HL-60 (cell line): ENCODE measurements around the gene BEND6.

ENCODE experiments used
- DNase-seq, 2 experiments: peaks; one replicate each; pipeline ENCODE4 v3.0.0-alpha.2; 2010 to 2020; ENCODE audit warnings: low read depth in 1 of 2, low spot score in 1 of 2
- H3K27ac ChIP-seq: fragments of 250-450 bp; sonication (Bioruptor Pico); replicated peaks from 2 replicates; pipeline ENCODE4 v1.5.1; 2020; ENCODE audit warnings: mild to moderate bottlenecking, moderate library complexity
- H3K27me3 ChIP-seq: fragments of 250-450 bp; sonication (Bioruptor Pico); 2 replicates; pipeline ENCODE4 v1.5.1; 2021; ENCODE audit warnings: mild to moderate bottlenecking, moderate library complexity; ENCODE audit not compliant: insufficient read depth, poor library complexity, severe bottlenecking
- H3K4me3 ChIP-seq: replicated peaks from 2 replicates; pipeline ENCODE4 v1.5.1; 2011; ENCODE audit warnings: mild to moderate bottlenecking, control low read depth, low read length; ENCODE audit not compliant: insufficient read depth
- GABPA ChIP-seq: IDR thresholded peaks from 2 replicates; pipeline ENCODE4 v1.6.1; 2012; ENCODE audit warnings: low read depth
- POLR2AphosphoS5 ChIP-seq: IDR thresholded peaks from 2 replicates; pipeline ENCODE4 v1.6.1; 2012; ENCODE audit warnings: low read depth
- SPI1 ChIP-seq: IDR thresholded peaks from 2 replicates; pipeline ENCODE4 v1.6.1; 2012; ENCODE audit warnings: low read depth, mild to moderate bottlenecking, borderline replicate concordance
- TF ChIP-seq, protein P1 (sequence below): IDR thresholded peaks from one replicate; pipeline ENCODE4 v1.5.1; 2011; ENCODE audit warnings: low read length, control low read depth, inconsistent platforms; ENCODE audit not compliant: insufficient read depth
- TF ChIP-seq, protein P2 (sequence below): IDR thresholded peaks from 2 replicates; pipeline ENCODE4 v1.6.1; 2012; ENCODE audit warnings: low read depth; ENCODE audit not compliant: insufficient replicate concordance

BEND6 gene

DNA sequence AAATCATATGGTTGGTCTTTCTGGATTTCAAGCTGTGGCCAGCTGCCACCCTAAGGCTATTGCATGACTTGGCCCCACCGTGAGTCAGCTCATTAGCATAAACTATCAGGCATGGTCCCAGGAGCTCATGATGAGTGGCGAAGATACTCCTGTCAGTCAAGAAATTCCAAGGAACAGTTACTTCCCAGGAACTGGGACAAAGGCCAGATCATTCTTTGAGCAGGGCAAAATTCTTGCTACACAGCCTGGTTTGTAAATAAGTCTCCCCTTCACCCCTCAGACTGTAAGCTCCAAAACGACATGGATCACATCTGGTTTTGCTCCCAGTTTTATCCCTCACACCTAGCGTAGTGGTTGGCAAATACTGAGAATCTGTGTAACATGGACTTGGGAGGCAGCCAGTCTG is 58.6 kb downstream of the BEND6 start:
- H3K4me3 ChIP-seq: no peak overlapping the region
- DNase-seq: no peak

DNA sequence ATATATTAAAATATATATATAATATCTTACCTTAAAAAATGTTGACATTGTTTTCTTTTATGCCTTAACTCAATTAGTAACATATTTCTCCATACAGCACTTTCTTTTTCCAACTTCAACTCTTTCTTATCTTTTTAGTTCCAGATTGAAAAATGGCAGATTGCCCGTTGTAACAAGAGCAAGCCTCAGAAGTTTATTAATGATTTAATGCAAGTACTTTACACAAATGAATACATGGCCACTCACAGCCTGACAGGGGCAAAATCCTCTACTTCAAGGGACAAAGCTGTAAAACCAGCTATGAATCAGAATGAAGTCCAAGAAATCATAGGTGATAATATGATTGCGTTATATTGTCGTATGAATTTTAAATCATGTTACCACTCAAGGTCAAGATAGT is 62.2 kb downstream of the BEND6 start:
- DNase-seq: no peak
- H3K27me3 ChIP-seq: no peaks in the 10 kb centered on the region
- TF ChIP-seq, protein P1, sequence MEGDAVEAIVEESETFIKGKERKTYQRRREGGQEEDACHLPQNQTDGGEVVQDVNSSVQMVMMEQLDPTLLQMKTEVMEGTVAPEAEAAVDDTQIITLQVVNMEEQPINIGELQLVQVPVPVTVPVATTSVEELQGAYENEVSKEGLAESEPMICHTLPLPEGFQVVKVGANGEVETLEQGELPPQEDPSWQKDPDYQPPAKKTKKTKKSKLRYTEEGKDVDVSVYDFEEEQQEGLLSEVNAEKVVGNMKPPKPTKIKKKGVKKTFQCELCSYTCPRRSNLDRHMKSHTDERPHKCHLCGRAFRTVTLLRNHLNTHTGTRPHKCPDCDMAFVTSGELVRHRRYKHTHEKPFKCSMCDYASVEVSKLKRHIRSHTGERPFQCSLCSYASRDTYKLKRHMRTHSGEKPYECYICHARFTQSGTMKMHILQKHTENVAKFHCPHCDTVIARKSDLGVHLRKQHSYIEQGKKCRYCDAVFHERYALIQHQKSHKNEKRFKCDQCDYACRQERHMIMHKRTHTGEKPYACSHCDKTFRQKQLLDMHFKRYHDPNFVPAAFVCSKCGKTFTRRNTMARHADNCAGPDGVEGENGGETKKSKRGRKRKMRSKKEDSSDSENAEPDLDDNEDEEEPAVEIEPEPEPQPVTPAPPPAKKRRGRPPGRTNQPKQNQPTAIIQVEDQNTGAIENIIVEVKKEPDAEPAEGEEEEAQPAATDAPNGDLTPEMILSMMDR: no peak
- TF ChIP-seq SPI1 (no peak), POLR2AphosphoS5 (no peak), GABPA (no peak)
- TF ChIP-seq, protein P2, sequence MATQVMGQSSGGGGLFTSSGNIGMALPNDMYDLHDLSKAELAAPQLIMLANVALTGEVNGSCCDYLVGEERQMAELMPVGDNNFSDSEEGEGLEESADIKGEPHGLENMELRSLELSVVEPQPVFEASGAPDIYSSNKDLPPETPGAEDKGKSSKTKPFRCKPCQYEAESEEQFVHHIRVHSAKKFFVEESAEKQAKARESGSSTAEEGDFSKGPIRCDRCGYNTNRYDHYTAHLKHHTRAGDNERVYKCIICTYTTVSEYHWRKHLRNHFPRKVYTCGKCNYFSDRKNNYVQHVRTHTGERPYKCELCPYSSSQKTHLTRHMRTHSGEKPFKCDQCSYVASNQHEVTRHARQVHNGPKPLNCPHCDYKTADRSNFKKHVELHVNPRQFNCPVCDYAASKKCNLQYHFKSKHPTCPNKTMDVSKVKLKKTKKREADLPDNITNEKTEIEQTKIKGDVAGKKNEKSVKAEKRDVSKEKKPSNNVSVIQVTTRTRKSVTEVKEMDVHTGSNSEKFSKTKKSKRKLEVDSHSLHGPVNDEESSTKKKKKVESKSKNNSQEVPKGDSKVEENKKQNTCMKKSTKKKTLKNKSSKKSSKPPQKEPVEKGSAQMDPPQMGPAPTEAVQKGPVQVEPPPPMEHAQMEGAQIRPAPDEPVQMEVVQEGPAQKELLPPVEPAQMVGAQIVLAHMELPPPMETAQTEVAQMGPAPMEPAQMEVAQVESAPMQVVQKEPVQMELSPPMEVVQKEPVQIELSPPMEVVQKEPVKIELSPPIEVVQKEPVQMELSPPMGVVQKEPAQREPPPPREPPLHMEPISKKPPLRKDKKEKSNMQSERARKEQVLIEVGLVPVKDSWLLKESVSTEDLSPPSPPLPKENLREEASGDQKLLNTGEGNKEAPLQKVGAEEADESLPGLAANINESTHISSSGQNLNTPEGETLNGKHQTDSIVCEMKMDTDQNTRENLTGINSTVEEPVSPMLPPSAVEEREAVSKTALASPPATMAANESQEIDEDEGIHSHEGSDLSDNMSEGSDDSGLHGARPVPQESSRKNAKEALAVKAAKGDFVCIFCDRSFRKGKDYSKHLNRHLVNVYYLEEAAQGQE: no peak
- no peak overlapping the region for H3K4me3 ChIP-seq
- H3K27ac ChIP-seq: no peak overlapping the region

More for the DNA sequence above, 58.6 kb downstream of the BEND6 start:
- no peaks in the 10 kb centered on the region for H3K27me3 ChIP-seq
- TF ChIP-seq, protein P1: no peak
- no peak for TF ChIP-seq POLR2AphosphoS5
- TF ChIP-seq SPI1: no peak
- no peak for TF ChIP-seq GABPA
- TF ChIP-seq, protein P2: no peak
- no peak overlapping the region for H3K27ac ChIP-seq

DNA sequence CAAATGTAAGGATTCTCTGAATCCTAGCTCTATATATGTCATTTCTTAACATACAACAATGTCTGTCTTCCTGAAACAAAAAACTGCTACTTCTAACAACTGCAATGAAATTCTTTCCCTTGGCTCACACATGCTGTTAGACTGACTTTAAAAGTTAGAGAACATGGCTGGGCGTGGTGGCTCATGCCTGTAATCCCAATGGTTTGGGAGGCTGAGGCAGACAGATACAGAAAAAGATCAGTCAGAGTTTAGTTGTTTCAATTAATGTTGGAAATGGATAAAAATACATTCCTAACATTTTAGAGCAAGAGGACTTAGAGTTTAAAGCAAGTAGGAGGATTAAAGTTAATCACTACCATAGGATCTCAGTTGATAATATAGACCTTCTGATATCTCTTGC is 62.9 kb downstream of the BEND6 start:
- TF ChIP-seq GABPA (no peak), POLR2AphosphoS5 (no peak), SPI1 (no peak)
- TF ChIP-seq, protein P2: no peak
- no peak for DNase-seq
- H3K27me3 ChIP-seq: no peaks in the 10 kb centered on the region

DNA sequence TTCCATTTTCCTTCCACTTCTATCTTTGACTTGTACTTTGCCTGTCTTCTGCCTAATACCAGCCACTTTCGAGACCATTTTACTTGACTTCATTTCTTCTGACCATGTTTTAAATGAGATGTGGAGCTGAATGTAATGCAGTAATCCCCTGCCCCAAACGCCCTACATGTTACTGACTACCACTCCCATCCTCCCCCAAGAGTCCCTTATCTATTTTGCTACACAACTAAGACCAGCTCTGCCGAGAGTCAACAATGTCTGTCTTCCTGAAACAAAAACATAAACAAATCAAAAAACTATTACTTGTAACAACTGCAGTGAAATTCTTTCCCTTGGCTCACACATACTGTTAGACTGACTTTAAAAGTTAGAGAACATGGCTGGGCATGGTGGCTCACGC is 64.5 kb downstream of the BEND6 start:
- no peak for DNase-seq
- Histone ChIP-seq H3K4me3 (no peak overlapping the region), H3K27ac (no peak overlapping the region), H3K27me3 (no peaks in the 10 kb centered on the region)
- TF ChIP-seq SPI1: no peak

More for the DNA sequence above, 62.9 kb downstream of the BEND6 start:
- Histone ChIP-seq H3K27ac (no peak overlapping the region), H3K4me3 (no peak overlapping the region)
